CD4-positive, alpha-beta T cell treated with Interleukin-10 for 1 hour (primary cell): ENCODE results near the gene RAB6A.
"Not testable (repeated sequence)": the region's sequence is repeated elsewhere in the genome, so short reads cannot be mapped to it uniquely, and the experiment has no call there.

Source experiments
- DNase-seq: peaks from one replicate; pipeline ENCODE4 v3.0.0-alpha.2; 2020

Gene RAB6A

DNA sequence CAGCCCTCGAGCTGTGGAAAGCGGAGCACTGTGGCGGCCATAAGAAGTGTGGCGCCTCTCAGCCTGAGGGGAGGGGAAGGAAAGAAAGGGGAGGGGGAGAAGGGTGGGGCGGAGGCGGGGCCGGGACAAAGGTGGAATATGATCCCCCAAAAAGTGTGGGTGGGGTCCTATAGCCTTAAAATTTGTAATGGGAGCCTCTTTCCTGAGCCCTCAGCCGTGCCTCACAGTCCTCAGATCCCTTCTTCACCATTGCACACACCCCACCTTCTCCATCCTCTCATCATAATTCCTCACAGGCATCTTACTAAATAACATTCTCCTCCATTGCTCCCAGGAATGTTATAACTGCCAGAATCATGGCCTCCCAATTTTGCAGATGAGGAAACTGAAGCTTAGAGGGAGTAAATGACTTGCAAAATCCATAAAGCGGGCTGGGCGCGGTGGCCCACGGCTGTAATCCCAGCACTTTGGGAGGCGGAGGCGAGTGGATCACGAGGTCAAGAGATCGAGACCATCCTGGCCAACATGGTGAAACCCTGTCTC lies 600 bp upstream of the RAB6A start:
- DNase-seq, result no peak

GRCh38 chr11:73760135-73760678 lies 667 bp downstream of the RAB6A start:
- no peak for DNase-seq

- no peak for DNase-seq
These were observed 1.2 kb downstream of the RAB6A start for GRCh38 chr11:73759610-73760134.

DNA sequence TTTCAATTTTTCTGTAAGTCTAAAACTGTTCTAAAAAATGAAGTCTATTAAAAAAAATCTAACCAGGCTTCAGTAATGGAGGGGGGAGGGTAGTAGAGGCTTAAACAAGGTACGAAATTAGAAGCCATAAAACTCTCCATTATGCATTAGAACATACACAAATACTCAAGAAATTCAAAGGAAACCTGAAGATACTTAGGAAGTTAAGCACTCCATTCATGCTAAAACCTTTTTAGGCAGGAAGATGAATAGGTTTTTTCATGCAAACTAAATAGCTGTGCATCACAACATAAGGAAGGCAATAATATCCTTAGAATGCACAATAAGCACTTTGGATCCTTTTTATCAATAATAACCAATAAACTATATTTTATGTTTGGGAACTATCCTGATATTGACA lies 2.4 kb downstream of the RAB6A start:
- no peak for DNase-seq

GRCh38 chr11:73757598-73757997 lies 3.3 kb downstream of the RAB6A start:
- DNase-seq, result no peak

DNA sequence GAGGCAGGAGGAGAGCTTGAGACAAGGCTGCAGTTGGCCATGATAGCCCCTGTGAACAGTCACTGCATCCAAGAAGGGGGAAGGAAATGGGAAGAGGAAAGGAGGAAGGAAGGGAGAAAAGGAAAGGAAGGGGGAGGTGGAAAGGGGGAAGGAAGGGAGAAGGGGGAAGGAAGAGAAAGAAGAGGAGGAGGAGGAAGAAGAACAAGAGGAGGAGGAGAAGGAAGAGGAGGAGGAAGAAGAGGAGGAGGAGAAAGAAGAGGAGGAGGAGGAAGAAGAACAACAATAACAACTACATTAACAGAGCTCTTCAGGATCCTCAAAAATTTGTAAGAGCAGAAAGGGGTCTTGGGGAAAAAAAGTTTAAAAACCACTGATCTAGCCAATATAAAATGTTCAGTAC lies 5.2 kb downstream of the RAB6A start:
- no peak for DNase-seq

GRCh38 chr11:73753938-73754337 lies 6.9 kb downstream of the RAB6A start:
- DNase-seq, result no peak

- DNase-seq, result no peak
These were observed 8.0 kb downstream of the RAB6A start for GRCh38 chr11:73752903-73753302.

DNA sequence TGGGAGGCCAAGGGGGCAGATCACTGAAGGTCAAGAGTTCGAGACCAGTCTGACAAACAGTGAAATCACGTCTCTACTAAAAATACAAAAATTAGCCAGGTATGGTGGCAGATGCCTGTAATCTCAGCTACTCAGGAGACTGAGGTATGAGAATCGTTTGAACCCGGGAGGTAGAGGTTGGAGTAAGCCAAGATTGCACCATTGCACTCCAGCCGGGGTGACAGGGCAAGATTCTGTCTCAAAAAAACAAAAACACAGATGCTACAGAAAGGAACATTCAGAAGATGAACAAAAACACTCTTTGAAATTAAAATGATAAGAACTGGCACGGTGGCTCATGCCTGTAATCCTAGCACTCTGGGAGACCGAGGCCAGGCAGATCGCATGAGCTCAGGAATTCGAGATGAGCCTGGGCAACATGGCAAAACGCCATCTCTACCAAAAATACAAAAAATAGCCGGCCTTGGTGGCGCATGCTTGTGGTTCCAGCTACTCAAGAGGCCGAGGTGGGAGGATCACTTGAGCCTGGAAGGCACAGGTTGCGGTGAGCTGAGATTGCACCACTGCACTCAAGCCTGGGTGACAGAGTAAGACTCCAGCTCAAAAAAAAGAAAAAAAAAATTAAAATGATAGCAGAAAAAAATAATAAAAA lies 8.5 kb downstream of the RAB6A start:
- no peak for DNase-seq

DNA sequence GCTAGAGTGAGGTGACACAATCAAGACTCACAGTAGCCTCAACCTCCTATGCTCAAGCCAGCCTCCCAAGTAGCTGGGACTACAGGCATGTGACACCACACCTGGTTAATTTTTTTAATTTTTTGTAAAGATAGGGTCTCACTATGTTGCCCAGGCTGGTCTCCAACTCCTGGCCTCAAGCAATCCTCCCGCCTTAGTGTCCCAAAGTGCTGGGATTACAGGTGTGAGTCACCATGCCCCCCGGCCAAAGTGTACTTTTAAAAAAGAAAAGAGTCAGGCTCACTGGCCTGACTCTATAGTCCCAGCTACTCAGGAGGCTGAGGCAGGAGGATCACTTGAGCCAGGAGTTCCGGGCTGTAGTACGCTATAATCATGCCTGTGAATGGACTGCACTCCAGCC lies 10.0 kb downstream of the RAB6A start:
- not testable (repeated sequence) for DNase-seq

- DNase-seq, result no peak
These were observed 10.6 kb downstream of the RAB6A start for GRCh38 chr11:73750228-73750627.

DNA sequence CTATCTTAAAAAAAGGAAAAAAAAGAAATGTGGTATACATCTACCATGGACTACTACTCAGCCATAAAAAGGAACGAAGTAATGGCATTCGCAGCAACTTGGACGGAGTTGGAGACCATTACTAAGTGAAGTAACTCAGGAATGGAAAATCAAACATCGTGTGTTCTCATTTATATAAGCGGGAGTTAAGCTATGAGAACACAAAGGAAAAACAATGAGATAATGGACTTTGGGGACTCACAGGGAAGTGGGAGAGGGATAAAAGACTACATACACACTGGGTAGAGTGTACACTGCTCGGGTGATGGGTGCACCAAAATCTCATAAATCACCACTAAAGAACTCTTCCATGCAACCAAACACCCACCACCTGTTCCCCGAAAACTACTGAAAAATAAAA lies 11.8 kb downstream of the RAB6A start:
- no peak for DNase-seq

DNA sequence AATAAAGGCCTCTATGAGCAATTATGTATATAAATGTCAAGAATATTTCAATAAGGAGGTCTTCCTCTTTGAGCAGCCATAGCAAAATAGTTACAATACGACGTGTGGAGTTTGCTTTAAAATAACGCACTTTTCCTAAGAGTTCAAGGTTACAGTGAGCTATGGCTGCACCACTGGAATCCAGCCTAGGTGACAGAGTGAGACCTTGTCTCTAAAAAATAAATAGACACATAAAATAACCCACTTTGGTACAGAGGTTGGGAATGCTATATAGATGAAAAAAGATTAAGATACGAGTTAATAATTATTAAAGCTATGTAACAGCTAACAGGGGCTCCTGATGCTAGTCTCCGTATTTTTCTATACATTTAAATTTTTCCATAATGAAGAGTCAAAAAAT lies 12.6 kb downstream of the RAB6A start:
- no peak for DNase-seq

DNA sequence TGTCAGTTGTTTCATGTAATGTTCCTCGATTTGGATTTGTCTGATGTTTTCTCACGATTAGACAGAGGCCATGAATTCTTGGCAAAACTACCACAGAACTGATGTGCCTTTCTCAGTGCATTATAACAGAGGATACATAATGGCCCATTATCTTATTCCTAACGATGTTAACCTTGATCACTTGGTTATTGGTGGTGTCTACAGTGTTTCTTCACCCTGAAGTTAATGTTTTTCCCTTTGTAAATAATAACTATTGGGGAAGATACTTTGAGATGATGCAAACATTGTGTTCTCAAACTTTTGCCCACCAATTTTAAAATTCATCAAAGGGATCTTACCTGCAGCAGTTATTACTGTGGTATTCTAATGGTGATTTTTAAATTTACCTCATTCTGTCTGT lies 13.1 kb downstream of the RAB6A start:
- DNase-seq, result no peak

GRCh38 chr11:73746701-73747100 lies 14.2 kb downstream of the RAB6A start:
- no peak for DNase-seq

DNA sequence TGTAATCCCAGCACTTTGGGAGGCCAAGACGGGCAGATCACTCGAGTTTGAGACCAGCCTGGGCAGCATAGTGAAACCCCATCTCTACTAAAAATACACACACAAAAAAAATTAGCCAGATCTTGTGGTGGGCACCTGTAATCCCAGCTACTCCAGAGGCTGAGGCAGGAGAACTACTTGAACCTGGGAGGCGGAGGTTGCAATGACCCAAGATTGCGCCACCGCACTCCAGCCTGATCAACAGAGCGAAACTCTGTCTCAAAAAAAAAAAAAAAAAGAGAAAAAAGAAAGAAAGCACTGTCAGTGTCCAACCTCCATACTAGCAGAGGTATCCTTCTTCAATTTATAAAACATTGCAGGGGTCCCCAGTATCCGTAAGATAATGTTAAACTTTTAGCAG lies 17.8 kb downstream of the RAB6A start:
- DNase-seq, result no peak

- not testable (repeated sequence) for DNase-seq
These were observed 24.9 kb downstream of the RAB6A start for GRCh38 chr11:73735959-73736358.

GRCh38 chr11:73734993-73735392 lies 25.9 kb downstream of the RAB6A start:
- DNase-seq, result no peak

GRCh38 chr11:73734011-73734410 lies 26.9 kb downstream of the RAB6A start:
- not testable (repeated sequence) for DNase-seq

DNA sequence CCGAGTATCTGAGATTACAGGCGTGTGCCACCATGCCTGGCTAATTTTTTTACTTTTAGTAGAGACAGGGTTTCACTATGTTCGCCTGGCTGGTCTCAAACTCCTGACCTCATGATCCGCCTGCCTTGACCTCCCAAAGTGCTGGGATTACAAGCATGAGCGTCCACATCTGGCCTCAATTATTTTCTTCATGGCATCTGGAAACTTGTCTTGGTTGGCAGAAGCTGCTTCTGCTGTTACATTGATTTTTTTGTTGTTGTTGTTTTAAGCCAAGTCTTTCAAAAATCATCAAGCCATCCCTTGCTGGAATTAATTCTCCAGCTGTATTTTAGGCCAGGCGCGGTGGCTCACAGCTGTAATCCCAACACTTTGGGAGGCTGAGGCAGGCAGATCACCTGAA lies 27.9 kb downstream of the RAB6A start:
- DNase-seq, result not testable (repeated sequence)

DNA sequence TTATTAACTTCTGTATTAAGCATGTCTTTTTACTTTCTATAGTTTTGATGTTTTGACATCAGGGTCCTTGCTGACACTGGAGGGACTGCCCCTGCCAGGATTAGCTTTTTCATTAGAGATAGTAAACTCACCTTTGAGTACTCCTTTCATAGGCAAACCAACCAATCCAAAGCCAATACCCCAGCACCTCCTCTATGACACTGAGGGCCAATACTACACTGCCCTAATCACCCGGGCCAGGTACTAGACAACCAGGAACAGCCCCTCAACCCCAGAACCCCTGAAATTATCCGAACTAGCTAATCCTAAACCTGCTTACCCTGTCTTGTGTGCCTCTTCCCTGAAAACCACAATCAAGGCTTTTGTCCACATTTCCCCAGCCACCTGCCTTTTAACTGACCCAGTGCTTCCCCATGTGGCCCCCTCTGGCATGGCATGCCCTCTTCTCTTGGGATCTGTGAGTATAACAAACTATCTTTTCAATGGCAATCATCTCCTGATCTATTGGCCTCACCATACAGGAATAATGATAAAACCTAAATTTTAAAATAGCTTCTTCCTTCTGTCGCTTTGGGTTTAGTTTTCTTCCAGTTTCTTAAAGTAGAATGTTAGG lies 31.2 kb downstream of the RAB6A start:
- no peak for DNase-seq

GRCh38 chr11:73728000-73728399 lies 32.9 kb downstream of the RAB6A start:
- no peak for DNase-seq

GRCh38 chr11:73726825-73727224 lies 34.0 kb downstream of the RAB6A start:
- DNase-seq, result no peak

- no peak for DNase-seq
These were observed 43.7 kb downstream of the RAB6A start for GRCh38 chr11:73717136-73717535.
